HG03280 (cell line): ENCODE data around the gene SLC6A9.
A peak's percentile ranks its signal among the peaks of the same experiment; 100 is the strongest.

ENCODE experiments used
- ATAC-seq: cut with Tn5 transposase; IDR thresholded peaks from one replicate; pipeline ENCODE4 v1.9.1; 2021; ENCODE audit warnings: mild to moderate bottlenecking, moderate library complexity; ENCODE audit not compliant: unreplicated experiment

The SLC6A9 gene

DNA sequence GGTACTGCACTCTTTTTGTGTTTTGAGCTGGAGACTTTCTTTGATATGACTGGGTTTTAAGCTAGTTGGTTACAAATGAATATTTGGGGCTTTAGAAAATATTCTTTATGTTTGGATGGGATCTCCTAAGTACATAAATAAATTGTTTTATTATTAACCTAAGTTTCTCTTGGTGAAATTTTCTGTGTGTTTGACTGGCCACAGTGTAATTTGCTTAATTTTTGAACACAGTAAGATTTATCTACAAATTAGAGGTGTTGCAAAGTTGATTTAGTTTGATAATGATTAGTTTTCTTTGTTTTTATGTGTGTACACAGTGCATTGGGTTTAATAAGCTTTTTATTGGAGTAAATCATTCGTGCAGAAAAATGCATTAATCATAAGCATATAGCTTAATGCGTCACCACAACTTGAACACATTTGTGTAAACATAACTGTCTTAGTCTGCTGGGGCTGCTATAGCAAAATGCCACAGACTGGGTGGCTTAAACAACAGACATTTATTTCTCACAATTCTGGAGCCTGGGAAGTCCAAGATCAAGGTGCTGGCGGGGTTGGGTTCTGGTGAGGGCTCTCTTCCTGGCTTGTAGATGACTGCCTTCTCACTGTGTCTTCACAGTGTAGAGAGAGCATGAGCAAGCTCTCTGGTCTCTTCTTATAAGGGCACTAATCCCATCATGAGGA is 17.4 kb upstream of the SLC6A9 start:
- no peak for ATAC-seq

DNA sequence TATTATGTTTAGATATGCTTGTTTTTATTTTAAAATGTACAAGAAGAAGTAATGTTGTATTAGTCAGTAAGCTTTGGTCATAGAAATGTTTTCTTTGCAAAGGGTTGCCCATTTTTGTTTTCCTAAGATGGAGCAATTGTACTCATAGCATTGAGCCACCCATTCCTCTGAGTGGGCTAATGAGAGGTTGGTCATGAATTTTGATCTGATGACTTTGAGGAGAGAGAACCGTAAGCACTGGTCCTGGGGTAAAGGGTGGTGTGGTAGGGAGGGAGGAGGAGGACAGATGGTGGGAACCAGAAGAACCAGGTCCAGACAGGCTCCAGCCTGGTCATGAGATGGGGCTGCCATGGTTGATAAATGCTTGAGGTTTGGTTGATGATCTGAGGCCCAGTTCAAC is 15.9 kb upstream of the SLC6A9 start:
- ATAC-seq: no peak

DNA sequence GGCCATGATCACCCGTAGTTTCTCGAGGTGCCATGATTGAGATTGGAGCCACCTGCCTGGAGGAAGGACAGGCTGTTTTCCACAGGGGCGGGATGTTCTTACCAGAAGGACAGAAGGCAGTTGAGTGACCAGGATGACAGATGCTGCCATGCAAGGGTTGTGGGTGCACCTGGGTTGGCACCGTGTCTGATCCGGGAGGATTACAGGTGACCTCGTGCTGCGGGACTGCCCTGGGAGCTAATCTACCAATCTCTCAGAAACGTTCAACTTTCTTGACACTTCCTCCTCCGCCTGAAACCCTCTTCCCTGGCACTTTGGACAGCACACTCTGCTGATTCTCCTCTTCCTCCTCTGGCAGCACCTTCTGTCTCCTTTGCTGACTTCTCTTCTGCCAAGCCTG is 13.8 kb upstream of the SLC6A9 start:
- no peak for ATAC-seq

DNA sequence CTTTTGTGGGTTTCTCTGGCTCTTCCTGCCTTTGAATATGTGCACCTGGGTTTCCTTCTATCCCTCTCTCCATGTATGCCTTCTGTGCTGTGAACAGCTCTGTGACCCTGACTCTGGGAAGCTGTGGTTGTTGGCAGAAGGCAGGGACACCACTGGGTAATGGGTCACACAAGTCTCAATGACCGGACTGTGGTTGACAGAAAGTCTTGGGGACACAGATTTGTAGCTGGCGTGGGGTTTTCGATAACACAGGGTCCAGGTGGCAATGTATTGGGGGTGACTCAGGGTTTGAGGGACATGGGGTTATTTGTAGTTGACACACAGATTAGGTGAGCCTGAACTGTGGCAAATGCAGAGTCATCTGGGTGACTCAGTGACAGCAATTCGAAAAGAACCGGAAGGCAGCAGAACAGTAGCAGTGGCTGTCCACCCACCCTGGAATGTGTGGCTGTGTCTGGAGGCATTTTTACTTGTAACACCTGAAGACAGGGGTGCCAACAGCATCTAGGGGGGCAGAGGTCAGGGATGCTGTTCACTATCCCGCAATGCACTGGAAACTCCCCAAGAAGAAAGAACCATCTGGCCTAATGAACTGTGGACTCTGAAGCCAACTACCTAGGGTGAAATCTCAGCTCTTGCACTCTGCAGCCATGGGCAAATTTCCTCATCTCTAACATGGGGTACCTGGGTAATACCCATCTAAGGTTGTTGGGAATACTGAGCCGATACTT is 13.0 kb upstream of the SLC6A9 start:
- no peak for ATAC-seq

DNA sequence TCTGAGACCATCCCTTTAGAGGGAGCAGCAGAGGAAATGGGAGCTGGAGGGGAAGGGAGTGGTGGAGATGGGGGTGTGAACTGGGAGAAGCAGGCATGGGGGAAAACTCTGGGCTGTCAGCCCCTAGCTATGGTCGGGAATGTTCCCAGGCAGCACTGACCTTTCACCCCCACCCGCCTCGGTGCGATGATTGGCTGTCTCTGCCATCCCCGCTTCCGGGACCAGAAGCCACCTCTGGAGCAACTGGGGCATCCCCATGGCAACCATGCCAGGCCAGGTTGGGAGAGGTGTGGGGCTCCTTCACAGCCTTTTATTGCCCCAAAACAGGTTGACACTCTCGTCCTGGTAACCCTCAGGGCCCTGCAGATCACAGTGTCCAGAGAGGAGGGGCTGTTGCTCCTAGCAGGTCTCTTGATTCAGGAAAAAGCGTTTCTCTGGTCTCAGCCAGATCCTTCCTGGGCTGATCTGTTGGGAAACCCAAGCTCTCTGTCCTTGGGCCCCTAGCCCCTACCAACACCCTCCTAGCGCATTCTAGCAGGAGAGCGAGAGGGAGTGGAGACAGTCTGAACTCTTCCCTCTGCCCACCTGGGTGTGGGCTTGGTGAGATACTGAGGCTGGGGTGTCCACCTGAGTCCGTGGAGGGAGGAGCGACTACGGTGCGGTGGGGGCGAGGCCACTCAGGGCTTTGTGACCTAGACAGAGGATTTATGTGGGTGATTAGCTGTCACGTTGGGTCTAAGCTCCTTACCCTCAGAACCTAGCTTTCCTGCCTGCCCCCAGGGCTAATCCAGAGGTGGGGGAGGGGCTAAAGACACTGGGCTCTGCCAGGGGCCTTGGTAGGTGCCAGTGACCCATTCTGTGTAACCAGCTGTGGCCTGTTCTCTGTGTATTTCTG is 12.2 kb upstream of the SLC6A9 start:
- ATAC-seq: no peak

DNA sequence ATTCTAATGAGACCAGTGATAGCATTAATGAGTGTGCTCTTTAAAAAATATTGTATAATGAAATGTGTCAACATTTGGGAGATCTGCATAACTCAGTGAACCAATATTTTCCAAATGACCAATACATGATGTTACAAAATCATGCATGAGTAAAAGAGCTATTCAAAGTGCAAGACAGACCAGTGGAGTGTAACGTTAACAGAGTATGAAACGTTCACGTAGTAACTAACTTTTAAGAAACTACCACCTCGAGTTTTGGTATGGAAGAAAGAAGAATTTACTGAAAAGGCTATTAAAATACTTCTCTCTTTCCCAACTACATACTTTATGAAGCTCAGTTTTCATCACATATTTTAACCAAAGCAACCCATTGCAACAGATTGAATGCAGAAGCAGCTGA is 9.6 kb upstream of the SLC6A9 start:
- ATAC-seq: no peak

DNA sequence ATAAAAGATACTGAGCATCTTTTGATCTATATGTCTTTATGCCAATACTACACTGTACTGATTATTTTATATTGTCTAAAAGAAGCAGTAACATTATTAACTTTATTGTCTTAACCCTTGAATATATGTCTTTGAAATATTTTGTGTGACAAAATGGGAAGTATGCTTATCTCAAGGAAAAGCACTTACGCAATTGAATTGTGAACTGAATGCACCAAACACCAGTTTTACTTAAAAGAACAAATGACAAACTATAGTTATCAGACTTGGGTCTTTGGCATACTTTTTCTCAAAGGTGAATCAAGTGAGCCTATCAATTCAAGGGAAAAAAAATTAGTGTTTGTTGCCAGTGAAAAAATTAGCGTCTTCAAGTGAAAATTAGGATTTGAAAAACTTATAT is 9.2 kb upstream of the SLC6A9 start:
- no peak for ATAC-seq

DNA sequence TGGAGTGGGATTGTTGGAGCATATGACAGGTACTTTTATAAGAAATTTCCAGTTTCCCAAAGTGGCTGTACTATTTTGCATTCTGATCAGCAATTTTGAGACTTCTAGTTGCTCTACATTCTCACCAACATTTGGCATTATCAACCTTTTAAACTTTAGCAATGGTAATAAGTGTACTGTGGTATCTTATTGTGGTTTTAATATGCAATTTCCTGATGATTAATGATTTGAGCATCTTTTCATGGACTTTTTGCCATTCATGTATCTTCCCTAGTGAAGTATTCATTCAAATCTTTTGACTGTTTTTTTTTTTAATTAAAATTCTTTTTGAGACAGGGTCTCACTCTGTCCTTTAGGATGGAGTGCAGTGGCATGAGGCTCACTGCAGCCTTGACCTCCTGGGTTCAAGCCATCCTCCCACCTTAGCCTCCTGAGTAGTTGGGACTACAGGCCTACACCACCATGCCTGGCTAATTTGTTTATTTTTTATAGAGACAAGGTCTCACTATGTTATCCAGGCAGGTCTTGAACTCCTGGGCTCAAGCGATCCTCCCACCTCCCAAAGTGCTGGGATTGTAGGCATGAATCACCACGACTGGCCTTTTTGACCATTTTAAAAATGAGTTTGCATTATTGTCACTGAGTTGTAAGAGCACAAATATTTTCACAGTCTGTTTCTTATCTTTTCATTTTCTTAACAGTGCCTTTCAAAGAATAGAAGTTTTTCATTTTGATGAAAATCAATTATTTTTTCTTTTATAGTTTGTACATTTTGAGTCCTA is 7.8 kb upstream of the SLC6A9 start:
- ATAC-seq: no peak

DNA sequence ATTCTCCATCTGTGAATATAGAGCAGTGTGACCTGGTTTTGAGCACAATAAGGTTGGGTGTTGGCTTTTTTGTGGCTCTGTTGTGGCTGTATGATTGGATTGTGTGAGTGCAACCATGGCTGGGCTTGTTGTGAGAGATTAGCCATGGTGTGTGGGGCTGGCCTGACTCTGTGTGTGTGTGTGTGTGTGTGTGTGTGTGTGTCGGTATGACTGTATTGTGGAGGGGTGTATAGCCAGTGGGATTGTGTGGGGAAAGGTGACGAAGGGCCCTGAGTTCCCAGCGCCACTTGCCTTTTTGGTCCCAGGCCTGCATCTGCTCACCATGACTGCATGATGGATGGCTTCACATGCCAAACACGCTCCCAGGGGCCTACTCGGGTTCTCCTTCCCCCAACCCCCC is 5.9 kb upstream of the SLC6A9 start:
- no peak for ATAC-seq

DNA sequence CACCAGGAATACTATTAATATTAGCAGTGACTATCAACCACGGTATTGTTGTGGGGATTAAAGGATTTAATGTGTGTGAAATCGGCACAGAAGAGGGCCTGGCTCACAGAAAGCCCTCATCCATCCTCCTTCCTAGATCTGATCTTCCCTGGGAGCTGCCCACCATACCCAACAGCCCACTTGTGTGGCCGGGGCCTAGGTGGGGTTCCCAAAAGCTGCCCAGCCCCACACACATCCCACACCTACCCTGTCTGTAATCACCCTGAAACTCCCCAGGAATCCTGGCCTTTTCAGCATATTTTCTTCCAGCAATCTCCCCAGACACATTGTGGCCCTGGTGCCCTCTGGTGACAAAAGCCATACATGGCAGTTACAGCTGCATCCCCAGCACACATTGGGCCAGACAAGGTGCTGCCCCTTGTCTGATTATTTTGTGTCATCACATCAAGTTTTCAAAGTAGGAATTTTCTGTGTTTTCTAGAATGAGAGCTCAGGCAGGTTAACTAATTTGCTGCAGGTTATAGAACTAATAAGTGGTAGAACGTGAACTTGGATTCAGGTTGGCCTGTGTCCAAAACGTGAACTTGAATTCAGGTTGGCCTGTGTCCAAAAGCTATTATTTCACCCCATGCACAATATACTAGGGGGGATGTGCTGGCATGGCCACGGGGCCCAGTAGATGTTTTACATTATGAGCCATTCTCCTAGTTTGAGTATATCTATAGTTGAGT is 5.3 kb upstream of the SLC6A9 start:
- ATAC-seq: no peak

DNA sequence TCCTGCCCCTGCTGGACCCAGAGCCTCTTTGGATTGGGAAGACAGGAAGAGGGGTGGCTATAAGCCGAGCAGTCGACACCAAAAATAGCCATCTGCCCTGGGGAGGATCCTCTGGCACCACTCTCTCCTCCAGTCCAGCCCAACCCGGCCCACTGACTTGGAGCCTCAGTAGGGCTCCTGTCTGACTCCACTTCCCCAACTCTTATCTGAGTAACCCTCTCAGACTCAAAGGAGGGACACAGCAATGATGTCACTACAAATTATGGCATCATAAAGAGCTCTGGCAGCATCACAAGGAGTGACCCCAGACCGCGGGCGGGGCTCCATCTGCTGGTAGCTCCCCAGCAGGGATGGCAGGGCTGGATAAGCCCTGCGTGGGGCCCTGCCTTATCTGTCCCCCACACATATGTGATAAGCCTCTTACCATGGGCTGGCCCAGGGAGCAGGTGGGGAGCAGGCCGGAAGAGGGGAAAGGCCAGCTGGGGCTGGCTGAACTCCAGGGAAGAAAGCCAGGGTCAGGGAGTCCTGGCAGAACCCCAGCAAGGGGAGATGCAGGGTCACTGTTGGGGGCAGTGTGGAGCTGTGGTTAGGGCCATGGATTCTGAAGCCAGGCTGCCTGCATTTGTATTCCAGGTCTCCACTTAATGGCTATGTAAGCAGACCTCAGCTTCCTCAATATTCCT is 4.6 kb upstream of the SLC6A9 start:
- no peak for ATAC-seq

DNA sequence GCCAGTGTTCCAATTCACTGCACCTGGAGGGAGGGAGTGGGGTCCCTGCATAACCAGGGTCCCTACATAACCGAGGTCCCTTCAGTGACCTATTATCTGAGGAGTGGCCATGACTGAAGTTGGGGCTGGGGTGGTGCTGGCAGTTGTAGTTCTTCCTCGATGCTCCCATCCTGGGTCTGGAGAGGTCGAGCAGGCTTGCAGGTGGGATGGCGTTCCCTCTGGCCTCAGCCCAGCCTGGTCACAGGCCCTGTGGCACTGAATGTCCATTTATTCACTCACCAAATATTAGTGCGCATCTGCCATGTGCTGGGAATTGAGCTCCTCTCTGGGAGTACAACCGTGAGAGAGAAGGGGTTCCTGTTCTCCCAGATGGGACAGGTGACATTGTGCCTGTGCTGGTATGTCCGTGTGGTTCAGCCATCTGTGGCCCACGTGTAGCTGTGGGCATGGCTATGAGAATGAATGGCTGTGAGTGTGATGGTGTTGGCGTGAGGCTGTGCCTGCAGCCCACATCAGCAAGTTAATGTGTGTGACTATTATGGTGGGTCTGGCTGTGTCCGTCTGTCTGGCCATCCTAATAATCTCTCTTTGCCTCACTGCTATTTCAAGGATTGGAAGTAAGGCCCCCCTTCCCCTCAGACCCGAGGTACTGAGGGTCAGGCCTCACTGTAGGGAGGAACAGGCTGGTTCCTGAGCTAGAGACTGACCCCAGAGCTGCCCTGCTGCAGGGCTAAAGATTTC is 3.9 kb upstream of the SLC6A9 start:
- no peak for ATAC-seq

DNA sequence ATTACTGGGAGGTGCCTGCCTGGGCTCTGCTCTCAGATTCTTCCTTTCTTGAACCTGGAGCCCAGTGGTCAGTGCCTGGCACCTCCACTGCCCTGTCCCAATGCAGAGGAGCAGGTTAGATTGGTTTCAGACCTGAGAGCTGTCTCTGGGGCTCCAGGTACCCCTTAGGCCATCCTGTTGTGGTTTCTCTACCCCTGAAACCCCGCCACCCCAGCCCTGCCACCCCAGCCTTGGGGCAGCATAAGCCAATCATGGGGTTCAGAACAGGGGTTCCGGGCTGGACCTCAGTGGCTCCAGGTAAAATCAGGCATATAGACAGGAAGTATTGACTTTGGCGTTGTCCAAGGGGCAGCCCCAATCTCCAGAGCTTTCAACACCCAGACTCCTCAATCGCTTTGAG is 3.2 kb upstream of the SLC6A9 start:
- ATAC-seq: no peak

DNA sequence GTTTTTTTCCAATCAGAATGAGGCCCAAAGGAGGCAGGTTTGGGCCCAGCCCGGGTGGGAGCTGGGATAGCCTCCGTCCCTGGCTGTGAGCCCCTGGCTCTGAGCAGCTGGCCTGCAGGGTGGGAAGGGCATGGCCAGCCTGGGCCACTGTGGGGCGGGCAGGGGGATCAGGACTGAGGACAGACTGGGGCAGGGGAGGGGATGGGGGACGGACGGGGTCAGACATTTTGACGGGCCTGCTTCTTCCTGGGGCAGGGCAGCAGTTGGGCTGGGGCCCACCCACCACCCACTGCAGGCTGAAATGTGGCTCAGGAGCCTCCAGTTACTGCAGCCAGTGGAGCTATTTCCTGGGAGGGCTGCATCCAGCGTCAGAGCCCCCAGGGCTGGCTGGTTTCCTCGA is 2.5 kb upstream of the SLC6A9 start:
- no peak for ATAC-seq

DNA sequence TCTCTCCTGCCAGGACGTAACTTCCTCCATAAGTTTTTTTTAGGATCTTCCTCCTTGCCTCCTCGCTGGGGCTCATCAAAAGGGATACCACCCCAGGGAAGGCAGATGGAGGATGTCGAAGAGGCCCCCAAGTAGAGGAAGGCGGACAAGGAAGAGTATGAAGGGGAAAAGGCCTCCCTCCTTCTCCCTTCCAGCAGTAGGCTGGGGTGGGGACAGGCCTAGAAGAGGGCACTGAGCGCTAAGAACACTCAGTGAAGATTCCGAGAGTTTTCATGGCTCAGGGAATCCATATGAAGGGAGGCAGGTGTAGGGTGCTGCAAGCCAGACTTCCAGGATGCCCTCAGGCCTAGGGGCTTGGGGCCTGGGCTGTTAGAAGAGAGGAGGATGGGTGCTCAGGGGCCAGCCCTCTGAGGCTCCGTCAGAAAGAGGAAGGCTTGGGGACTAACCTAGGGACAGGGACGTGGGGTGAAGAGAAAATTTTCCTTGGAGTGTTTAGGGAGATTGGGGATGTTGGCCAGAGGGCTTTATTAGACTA is 1.8 kb upstream of the SLC6A9 start:
- no peak for ATAC-seq

DNA sequence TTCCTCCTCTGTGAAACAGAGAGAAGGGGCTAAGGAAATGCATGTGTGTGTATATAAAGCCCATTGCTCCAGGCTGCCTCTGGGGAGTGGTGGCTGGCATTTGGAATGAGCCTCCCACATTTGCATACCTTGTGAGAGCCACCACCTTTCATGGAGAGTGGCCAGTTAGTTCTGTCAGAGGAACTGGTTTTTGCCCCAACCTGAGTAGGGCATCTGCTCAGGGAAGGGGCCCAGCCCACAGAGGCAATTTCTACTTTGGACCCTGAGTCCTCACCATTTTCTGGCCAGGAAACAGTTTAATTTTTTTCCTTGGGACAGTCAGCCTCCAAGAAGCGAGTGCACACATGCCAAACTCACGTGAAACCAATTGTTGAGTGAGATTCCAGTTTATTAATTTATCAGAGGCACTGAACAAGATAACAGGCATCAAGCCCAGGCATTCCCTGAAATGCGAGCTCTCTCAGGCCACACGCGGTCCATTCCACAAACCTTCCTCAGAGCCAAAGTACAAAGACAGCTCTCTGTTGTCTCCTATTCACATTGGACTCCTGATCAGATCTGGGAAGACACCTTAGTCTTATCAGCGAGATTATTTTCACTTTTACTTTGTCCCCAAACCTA is 1.0 kb upstream of the SLC6A9 start:
- ATAC-seq: no peak

DNA sequence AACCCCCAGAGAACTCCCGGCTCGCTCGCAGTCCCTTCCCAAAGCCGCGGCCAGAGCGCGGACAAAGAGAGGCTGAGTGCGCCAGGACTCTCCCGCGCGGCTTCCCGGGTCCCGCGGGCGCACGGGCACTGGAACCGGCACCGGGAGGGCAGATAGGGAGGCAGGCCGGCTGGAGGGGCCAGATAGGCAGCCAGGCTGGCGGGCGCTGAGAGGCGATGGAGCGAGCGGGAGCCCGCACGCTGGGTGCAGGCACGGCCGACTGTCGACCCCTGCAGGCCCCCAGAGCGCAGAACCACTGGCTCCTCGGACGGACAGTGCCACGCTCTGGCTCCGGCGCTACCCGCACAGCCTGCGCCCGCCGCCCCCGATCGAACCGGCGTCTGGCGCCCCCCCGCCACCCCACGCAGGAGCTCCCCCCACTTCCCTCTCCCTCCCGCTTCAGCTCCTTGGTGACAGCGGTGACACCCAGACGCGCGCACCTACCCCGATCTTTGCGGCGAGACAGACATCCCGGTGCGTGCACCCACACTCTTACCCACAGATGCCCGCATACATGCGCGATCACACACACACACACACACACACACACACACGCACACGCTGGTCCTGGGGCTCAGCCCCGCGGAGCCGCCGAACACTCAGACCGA is 534 bp downstream of the SLC6A9 start:
- ATAC-seq: peak; percentile 24
